HEK293T (cell line): Measurements from ENCODE around the gene NPAS3.

Experiments used
- CTCF ChIA-PET: fragments of 350-600 bp; formaldehyde crosslinking; extraction: SDS; loops from one replicate; lab custom pipeline; 2021; ENCODE audit warnings: antibody characterized with exemption, inconsistent platforms; lab: Yijun Ruan, JAX
- POLR2A ChIA-PET: fragments of 350-600 bp; formaldehyde crosslinking; extraction: SDS; loops from one replicate; lab custom pipeline; 2020; ENCODE audit warnings: antibody characterized with exemption, inconsistent platforms; lab: Yijun Ruan, JAX
- DNase-seq: peaks from one replicate; pipeline ENCODE4 v3.0.0; 2012; ENCODE audit warnings: mixed read lengths; ENCODE audit errors: extremely low spot score
- ARNT ChIP-seq: fragments of 450-650 bp; IDR thresholded peaks from 2 replicates; pipeline ENCODE4 v1.6.1; 2017; ENCODE audit warnings: mild to moderate bottlenecking
- BHLHE40 ChIP-seq: fragments of 450-650 bp; IDR thresholded peaks from 2 replicates; pipeline ENCODE4 v1.6.1; 2016; ENCODE audit warnings: mild to moderate bottlenecking, moderate library complexity, borderline replicate concordance
- CTBP1 ChIP-seq: fragments of 450-650 bp; IDR thresholded peaks from 2 replicates; pipeline ENCODE4 v1.6.1; 2016; ENCODE audit warnings: borderline replicate concordance
- ELF4 ChIP-seq: fragments of 450-650 bp; IDR thresholded peaks from 2 replicates; pipeline ENCODE4 v1.6.1; 2017; ENCODE audit warnings: antibody characterized with exemption
- FOXA1 ChIP-seq: fragments of 450-650 bp; IDR thresholded peaks from 2 replicates; pipeline ENCODE4 v1.6.1; 2016; ENCODE audit warnings: mild to moderate bottlenecking
- FOXK2 ChIP-seq: fragments of 450-650 bp; IDR thresholded peaks from 2 replicates; pipeline ENCODE4 v1.6.1; 2016; ENCODE audit warnings: mild to moderate bottlenecking
- FOXM1 ChIP-seq: fragments of 450-650 bp; IDR thresholded peaks from 2 replicates; pipeline ENCODE4 v1.6.1; 2017; ENCODE audit warnings: mild to moderate bottlenecking, borderline replicate concordance
- HDGF ChIP-seq: fragments of 450-650 bp; IDR thresholded peaks from 2 replicates; pipeline ENCODE4 v1.6.1; 2017; ENCODE audit warnings: antibody characterized with exemption, borderline replicate concordance
- L3MBTL2 ChIP-seq: fragments of 450-650 bp; conservative IDR thresholded peaks from 2 replicates; pipeline ENCODE4 v1.6.1; 2016; ENCODE audit warnings: mild to moderate bottlenecking
- LEF1 ChIP-seq: fragments of 450-650 bp; IDR thresholded peaks from 2 replicates; pipeline ENCODE4 v1.6.1; 2017; ENCODE audit warnings: mild to moderate bottlenecking, borderline replicate concordance
- NFRKB ChIP-seq: fragments of 450-650 bp; IDR thresholded peaks from 2 replicates; pipeline ENCODE4 v1.6.1; 2016; ENCODE audit warnings: mild to moderate bottlenecking, moderate library complexity
- PKNOX1 ChIP-seq: fragments of 450-650 bp; IDR thresholded peaks from 2 replicates; pipeline ENCODE4 v1.6.1; 2016
- SP1 ChIP-seq: fragments of 450-650 bp; IDR thresholded peaks from 2 replicates; pipeline ENCODE4 v1.6.1; 2017
- SUZ12 ChIP-seq: fragments of 450-650 bp; IDR thresholded peaks from 2 replicates; pipeline ENCODE4 v1.6.1; 2016; ENCODE audit warnings: mild to moderate bottlenecking
- TARDBP ChIP-seq: fragments of 450-650 bp; IDR thresholded peaks from 2 replicates; pipeline ENCODE4 v1.6.1; 2016
- ZNF384 ChIP-seq: fragments of 450-650 bp; IDR thresholded peaks from 2 replicates; pipeline ENCODE4 v1.6.1; 2016

The NPAS3 gene

GRCh38 chr14:33634631-33635030 is 696.0 kb downstream of the NPAS3 start:
- CTCF ChIA-PET = no interaction called here
- POLR2A ChIA-PET = no interaction called here
- no peak for TF ChIP-seq ARNT
- no peak for TF ChIP-seq PKNOX1
- no peak for TF ChIP-seq ELF4
- TF ChIP-seq NFRKB = no peak
- no peak for TF ChIP-seq SUZ12
- TF ChIP-seq ZNF384 = no peak
- no peak for TF ChIP-seq HDGF
- TF ChIP-seq L3MBTL2 = no peak
- no peak for TF ChIP-seq FOXM1
- TF ChIP-seq SP1 = no peak
- no peak for TF ChIP-seq FOXK2
- TF ChIP-seq CTBP1 = no peak
- no peak for TF ChIP-seq BHLHE40
- no peak for TF ChIP-seq LEF1
- no peak for DNase-seq

- POLR2A ChIA-PET = no interaction called here
- CTCF ChIA-PET = no interaction called here
- no peak for TF ChIP-seq TARDBP
Observed at GRCh38 chr14:33636716-33637115, 698.0 kb downstream of the NPAS3 start.

GRCh38 chr14:33642080-33642479 is 703.4 kb downstream of the NPAS3 start:
- DNase-seq = no peak
- POLR2A ChIA-PET = no interaction called here
- CTCF ChIA-PET = no interaction called here
- TF ChIP-seq FOXK2 (no peak), LEF1 (no peak), ZNF384 (no peak), PKNOX1 (no peak), ELF4 (no peak), L3MBTL2 (no peak), CTBP1 (no peak), ARNT (no peak), SP1 (no peak), SUZ12 (no peak), HDGF (no peak)

More at GRCh38 chr14:33636716-33637115, 698.0 kb downstream of the NPAS3 start:
- DNase-seq = no peak

- POLR2A ChIA-PET = interaction anchor here (0.6 kb wide), 1 partner anchor 1013 kb away, joined by 3 read pairs; no protein-coding TSS in a partner anchor
- CTCF ChIA-PET = no interaction called here
- TF ChIP-seq NFRKB (no peak), BHLHE40 (no peak), ARNT (peak; percentile 82; the same call in 1 of the 2 replicates), ZNF384 (no peak), PKNOX1 (peak; percentile 91), CTBP1 (0 out of 2 replicates have a peak, but pooled peaks have one; percentile 47)
- DNase-seq = peak; percentile 15
Observed at GRCh38 chr14:33642691-33643244, 704.1 kb downstream of the NPAS3 start.

- TF ChIP-seq PKNOX1 = no peak
- no peak for TF ChIP-seq LEF1
- TF ChIP-seq SUZ12 = no peak
- no peak for TF ChIP-seq L3MBTL2
- TF ChIP-seq TARDBP = no peak
- no peak for TF ChIP-seq ZNF384
- TF ChIP-seq SP1 = no peak
- TF ChIP-seq NFRKB = no peak
- no peak for TF ChIP-seq FOXM1
- no peak for TF ChIP-seq ARNT
- no peak for TF ChIP-seq CTBP1
- no peak for TF ChIP-seq FOXK2
- TF ChIP-seq ELF4 = no peak
- TF ChIP-seq FOXA1 = no peak
- ChIA-PET CTCF (interaction anchor here (0.6 kb wide), 1 partner anchor 40 kb away, joined by 3 read pairs; no protein-coding TSS in a partner anchor), POLR2A (interaction anchor here (0.6 kb wide), 1 partner anchor 1014 kb away, joined by 3 read pairs; no protein-coding TSS in a partner anchor)
- DNase-seq = no peak
Observed at GRCh38 chr14:33643426-33644181, 704.9 kb downstream of the NPAS3 start.

GRCh38 chr14:33646692-33647260 is 708.1 kb downstream of the NPAS3 start:
- CTCF ChIA-PET = no interaction called here
- no peak for TF ChIP-seq FOXA1
- no peak for TF ChIP-seq CTBP1
- TF ChIP-seq FOXM1 = no peak
- no peak for TF ChIP-seq NFRKB
- POLR2A ChIA-PET = no interaction called here
- no peak for DNase-seq
